H1 (cell line): ENCODE results near the gene BBS1. TPM values are rescaled to one million over a fixed set of nuclear protein-coding genes. Genes with fewer than 3 reads are reported as not detected.

ENCODE experiments used
- CBX8 ChIP-seq: fragments of 300-800, 300-1000 bp; sonication (generic); IDR thresholded peaks from 2 replicates; pipeline ENCODE4 v1.7.1; 2016; ENCODE audit warnings: low read depth, low read length, borderline replicate concordance
- FOSL1 ChIP-seq: IDR thresholded peaks from 2 replicates; pipeline ENCODE4 v1.6.1; 2011; ENCODE audit warnings: mild to moderate bottlenecking, low read depth, low read length, moderate library complexity; ENCODE audit not compliant: insufficient read depth
- HDAC2 ChIP-seq, 2 experiments: fragments of 300-600 bp in 1 of 2; sonication (generic) in 1 of 2; IDR thresholded peaks; 2 replicates each; pipeline ENCODE4 v1.6.1; 2011 to 2012; ENCODE audit warnings: low read depth in 2 of 2, low read length in 2 of 2, mild to moderate bottlenecking in 2 of 2, moderate library complexity in 2 of 2, borderline replicate concordance in 1 of 2, inconsistent platforms in 1 of 2
- RAD21 ChIP-seq, 2 experiments: IDR thresholded peaks in 1 of 2; conservative IDR thresholded peaks in 1 of 2; 2 replicates each; pipeline ENCODE4 v1.6.1; 2011; ENCODE audit warnings: low read depth in 2 of 2, low read length in 2 of 2, improper control_type of control experiment in 1 of 2, inconsistent platforms in 1 of 2, mild to moderate bottlenecking in 1 of 2, moderate library complexity in 1 of 2
- polyA plus RNA-seq, 7 experiments: library from polyadenylated mRNA; depleted of rRNA in 3 of 7; stranded (reverse) in 5 of 7; unstranded in 2 of 7; fragments of >200 nt in 5 of 7; fragments of 200-250 nt in 2 of 7; gene quantifications; 1 replicate in 5 of 7; 2 replicates in 1 of 7; 4 replicates in 1 of 7; pipeline versions ENCODE4 v1.2.1 to v1.2.3, GENCODE V29; 2011 to 2013; ENCODE audit warnings: missing spikeins in 2 of 7, mixed read lengths in 2 of 7
- total RNA-seq: library from RNA; stranded (reverse); fragmentation: NEBNext Ultra II Directional; extraction: Animal tissue kit (Norgen Biotek cat#: 25700); gene quantifications from 2 replicates; pipeline ENCODE4 v1.2.1, GENCODE V29; 2021
- TF ChIP-seq, protein P1 (sequence below): IDR thresholded peaks from 2 replicates; pipeline ENCODE4 v1.6.1; 2012; ENCODE audit warnings: low read length, inconsistent platforms
- TF ChIP-seq, protein P2 (sequence below): fragments of 300-600 bp; sonication (generic); IDR thresholded peaks from 2 replicates; pipeline ENCODE4 v1.7.1; 2012; ENCODE audit warnings: low read length, moderate library complexity, mild to moderate bottlenecking, inconsistent platforms; ENCODE audit not compliant: insufficient replicate concordance

The BBS1 gene
- total and polyA plus RNA-seq, 2 of the 8 experiments (the other 6 are each of a cell fraction or from before 2014, with no cell fraction given) = 19.1 to 19.5 TPM

DNA sequence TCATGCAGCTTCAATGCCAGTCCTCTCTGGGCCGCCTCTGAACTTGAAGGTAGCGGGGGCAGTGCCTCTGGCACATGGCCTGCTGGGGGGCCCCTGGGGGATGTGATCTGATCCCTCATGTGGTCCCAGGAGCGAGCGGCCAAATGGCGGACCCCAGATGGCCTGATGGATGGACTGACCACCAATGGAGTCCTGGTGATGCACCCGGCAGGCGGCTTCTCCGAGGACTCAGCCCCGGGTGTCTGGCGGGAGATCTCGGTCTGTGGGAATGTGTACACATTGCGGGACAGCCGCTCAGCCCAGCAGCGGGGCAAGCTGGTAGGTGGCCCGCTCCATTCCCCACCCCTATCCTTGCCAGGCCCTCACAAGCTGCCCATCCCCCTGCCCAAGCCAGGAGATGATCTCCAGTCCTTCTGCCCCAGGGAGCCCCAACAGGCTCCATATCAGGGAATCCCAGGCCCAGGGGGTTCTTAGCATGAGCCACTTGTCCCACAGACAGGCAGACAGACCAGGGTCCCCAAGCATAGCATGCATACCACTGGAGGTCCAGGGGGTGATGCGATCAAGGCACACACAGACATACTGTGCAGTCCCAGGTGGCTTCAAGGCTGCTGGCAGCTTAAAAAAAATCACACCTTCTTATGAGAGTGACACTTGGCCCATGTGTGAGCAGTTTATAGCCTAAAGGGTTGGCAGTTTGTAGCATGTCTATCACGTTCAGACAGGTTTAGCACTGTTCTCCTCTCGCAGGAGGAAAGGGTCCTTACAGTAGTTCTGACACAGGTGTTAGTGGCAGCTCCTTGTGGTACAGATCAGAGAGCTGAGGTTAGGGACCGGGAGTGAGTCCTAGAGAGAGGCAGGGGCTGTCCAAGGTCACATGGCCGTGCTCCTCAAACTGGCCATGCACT lies 36.6 kb upstream of the BBS1 start (continued):
- no peak for TF ChIP-seq CBX8
- TF ChIP-seq RAD21 (IDR thresholded peaks at IDR 0.05 in 1 of 2, conservative IDR thresholded peaks at IDR 0.05 in 1 of 2; ENCODE audit: low read depth in 2 of 2, low read length in 2 of 2) = no peak
- TF ChIP-seq FOSL1 = no peak
- no peak for TF ChIP-seq HDAC2 (IDR thresholded peaks at IDR 0.05; ENCODE audit: borderline replicate concordance in 1 of 2, low read depth in 2 of 2, low read length in 2 of 2)
- TF ChIP-seq, protein P1, sequence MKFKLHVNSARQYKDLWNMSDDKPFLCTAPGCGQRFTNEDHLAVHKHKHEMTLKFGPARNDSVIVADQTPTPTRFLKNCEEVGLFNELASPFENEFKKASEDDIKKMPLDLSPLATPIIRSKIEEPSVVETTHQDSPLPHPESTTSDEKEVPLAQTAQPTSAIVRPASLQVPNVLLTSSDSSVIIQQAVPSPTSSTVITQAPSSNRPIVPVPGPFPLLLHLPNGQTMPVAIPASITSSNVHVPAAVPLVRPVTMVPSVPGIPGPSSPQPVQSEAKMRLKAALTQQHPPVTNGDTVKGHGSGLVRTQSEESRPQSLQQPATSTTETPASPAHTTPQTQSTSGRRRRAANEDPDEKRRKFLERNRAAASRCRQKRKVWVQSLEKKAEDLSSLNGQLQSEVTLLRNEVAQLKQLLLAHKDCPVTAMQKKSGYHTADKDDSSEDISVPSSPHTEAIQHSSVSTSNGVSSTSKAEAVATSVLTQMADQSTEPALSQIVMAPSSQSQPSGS = no peak
- TF ChIP-seq, protein P2, sequence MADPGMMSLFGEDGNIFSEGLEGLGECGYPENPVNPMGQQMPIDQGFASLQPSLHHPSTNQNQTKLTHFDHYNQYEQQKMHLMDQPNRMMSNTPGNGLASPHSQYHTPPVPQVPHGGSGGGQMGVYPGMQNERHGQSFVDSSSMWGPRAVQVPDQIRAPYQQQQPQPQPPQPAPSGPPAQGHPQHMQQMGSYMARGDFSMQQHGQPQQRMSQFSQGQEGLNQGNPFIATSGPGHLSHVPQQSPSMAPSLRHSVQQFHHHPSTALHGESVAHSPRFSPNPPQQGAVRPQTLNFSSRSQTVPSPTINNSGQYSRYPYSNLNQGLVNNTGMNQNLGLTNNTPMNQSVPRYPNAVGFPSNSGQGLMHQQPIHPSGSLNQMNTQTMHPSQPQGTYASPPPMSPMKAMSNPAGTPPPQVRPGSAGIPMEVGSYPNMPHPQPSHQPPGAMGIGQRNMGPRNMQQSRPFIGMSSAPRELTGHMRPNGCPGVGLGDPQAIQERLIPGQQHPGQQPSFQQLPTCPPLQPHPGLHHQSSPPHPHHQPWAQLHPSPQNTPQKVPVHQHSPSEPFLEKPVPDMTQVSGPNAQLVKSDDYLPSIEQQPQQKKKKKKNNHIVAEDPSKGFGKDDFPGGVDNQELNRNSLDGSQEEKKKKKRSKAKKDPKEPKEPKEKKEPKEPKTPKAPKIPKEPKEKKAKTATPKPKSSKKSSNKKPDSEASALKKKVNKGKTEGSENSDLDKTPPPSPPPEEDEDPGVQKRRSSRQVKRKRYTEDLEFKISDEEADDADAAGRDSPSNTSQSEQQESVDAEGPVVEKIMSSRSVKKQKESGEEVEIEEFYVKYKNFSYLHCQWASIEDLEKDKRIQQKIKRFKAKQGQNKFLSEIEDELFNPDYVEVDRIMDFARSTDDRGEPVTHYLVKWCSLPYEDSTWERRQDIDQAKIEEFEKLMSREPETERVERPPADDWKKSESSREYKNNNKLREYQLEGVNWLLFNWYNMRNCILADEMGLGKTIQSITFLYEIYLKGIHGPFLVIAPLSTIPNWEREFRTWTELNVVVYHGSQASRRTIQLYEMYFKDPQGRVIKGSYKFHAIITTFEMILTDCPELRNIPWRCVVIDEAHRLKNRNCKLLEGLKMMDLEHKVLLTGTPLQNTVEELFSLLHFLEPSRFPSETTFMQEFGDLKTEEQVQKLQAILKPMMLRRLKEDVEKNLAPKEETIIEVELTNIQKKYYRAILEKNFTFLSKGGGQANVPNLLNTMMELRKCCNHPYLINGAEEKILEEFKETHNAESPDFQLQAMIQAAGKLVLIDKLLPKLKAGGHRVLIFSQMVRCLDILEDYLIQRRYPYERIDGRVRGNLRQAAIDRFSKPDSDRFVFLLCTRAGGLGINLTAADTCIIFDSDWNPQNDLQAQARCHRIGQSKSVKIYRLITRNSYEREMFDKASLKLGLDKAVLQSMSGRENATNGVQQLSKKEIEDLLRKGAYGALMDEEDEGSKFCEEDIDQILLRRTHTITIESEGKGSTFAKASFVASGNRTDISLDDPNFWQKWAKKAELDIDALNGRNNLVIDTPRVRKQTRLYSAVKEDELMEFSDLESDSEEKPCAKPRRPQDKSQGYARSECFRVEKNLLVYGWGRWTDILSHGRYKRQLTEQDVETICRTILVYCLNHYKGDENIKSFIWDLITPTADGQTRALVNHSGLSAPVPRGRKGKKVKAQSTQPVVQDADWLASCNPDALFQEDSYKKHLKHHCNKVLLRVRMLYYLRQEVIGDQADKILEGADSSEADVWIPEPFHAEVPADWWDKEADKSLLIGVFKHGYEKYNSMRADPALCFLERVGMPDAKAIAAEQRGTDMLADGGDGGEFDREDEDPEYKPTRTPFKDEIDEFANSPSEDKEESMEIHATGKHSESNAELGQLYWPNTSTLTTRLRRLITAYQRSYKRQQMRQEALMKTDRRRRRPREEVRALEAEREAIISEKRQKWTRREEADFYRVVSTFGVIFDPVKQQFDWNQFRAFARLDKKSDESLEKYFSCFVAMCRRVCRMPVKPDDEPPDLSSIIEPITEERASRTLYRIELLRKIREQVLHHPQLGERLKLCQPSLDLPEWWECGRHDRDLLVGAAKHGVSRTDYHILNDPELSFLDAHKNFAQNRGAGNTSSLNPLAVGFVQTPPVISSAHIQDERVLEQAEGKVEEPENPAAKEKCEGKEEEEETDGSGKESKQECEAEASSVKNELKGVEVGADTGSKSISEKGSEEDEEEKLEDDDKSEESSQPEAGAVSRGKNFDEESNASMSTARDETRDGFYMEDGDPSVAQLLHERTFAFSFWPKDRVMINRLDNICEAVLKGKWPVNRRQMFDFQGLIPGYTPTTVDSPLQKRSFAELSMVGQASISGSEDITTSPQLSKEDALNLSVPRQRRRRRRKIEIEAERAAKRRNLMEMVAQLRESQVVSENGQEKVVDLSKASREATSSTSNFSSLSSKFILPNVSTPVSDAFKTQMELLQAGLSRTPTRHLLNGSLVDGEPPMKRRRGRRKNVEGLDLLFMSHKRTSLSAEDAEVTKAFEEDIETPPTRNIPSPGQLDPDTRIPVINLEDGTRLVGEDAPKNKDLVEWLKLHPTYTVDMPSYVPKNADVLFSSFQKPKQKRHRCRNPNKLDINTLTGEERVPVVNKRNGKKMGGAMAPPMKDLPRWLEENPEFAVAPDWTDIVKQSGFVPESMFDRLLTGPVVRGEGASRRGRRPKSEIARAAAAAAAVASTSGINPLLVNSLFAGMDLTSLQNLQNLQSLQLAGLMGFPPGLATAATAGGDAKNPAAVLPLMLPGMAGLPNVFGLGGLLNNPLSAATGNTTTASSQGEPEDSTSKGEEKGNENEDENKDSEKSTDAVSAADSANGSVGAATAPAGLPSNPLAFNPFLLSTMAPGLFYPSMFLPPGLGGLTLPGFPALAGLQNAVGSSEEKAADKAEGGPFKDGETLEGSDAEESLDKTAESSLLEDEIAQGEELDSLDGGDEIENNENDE = no peak
